RCC 7860 (cell line): ENCODE data around the gene INMT.

ENCODE experiments used
- DNase-seq: peaks from one replicate; pipeline ENCODE4 v3.0.0-alpha.2; 2015; ENCODE audit warnings: low spot score
- FAIRE-seq: peaks from 2 replicates; lab custom pipeline; 2012; peaks lifted over from hg19 to GRCh38; lab: Jason Lieb, UNC

INMT gene

DNA sequence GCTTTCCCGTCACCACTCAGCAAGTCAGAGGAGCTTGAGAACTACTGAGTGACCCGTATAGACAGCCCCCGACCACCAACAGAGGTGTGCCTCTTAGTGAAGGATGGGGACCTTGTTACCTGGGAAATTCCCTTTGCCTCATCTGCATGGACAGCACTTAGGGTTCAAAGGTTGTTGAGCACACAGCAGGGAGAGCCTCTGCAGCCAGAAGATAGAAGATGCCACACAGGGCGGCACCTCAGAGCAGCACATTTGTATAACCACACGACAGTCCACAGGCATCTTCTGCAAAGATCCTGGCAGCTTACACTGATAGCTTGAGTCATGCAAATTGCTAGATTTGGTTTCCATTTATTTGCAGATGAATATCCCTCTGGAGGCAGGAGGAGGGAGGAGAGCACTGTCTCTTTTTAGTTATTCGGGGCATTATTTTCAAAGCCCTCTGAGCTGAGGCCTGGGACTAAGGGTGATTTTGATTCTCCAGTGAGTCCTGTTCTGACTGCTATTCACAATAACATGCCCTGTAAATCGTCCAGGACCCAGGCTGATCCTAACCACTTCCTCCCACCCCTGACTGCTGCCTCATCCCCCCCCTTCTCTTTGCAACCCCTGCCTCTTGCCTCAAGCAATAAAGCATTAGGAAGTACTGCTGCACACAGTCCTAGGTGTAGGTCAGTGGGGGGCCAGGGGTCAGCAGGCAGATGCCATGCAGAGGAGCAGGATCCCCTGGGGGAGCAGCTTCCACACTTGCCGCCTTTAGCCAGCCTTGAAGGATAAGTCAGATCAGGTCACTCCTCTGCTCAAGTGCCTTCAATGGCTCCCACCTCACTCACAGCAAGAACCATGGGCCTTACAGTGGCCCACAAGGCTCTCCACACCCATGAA is 24.6 kb upstream of the INMT start:
- FAIRE-seq (no peak), DNase-seq (no peak)

DNA sequence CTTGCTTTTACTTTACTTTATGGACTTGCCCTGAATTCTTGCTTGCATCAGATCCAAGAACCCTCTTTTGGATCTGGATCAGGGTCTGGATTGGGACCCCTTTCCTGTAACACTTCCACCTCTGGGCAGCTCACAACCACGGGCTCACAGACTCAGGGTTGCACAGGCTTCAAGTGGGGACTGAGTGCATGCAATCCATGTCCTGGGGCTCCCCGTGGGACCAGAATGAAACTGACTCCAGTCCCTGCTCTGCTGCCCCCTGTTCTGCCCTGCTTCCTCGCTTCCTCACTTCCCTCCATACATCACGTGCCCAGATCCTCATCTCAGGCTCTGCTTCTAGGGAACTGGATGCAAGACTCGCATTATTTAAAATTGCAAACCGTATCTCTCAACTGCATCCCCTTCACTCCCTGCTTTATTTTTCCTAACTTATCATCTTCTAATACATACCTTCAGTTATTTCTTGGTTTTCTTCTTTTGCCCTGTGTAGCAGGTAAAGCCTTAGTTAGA is 23.3 kb upstream of the INMT start:
- FAIRE-seq: no peak
- no peak for DNase-seq

DNA sequence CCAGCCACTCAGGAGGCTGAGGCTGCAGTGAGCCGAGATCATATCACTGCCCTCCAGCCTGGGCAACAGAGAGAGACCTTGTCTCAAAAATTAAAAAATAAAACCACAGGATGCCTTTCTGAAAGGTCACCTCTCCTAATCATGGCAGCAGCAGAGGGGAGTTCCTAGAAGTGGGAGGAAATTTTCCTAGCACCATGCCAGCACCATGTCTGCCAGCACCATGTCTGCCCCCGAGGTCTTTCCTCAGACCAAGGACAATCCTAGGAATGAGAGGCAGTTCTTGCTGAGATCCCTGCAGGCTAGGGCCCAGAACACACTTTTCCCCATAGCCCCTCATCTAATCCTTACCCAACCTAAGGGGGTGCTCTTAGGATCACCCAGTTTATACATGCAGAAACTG is 22.3 kb upstream of the INMT start:
- DNase-seq (no peak), FAIRE-seq (no peak)

DNA sequence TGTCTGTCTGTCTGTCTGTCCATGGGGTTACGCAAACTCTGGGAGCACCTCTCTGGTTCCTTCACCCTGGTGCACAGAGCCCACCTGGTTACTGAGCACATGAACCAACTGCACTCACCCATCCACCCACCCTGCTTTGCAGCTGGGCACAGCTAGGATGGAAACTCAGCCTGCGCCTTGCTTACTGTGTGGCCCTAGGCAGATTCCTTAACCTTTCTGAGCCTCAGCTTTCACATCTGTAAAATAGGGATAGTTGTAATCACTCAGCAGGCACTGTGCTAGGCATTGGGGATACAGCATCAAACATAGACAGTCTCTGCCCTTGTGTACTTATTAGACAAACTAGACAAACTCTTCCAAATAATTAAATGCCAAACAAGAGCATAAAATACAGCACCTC is 21.8 kb upstream of the INMT start:
- DNase-seq (no peak), FAIRE-seq (no peak)

DNA sequence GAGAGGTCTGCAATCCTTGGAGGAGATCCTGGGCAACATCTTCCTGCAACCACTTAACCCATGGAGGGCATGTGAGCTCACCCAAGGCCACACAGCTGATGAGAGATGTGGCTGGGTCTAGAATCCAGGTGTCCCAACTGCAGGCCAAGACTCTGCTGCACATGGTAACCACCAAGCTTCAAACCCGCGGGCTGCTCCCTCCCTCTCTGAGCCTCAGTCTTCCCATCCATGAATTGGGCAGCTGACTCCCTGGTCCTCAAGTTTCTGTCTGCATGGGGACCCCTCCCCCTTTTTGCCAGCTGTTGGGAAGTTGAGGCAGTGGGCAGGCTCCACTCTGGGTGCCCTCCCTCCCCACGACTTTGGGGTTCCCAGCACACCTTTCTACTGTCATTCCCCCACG is 20.9 kb upstream of the INMT start:
- no peak for FAIRE-seq
- DNase-seq: no peak

DNA sequence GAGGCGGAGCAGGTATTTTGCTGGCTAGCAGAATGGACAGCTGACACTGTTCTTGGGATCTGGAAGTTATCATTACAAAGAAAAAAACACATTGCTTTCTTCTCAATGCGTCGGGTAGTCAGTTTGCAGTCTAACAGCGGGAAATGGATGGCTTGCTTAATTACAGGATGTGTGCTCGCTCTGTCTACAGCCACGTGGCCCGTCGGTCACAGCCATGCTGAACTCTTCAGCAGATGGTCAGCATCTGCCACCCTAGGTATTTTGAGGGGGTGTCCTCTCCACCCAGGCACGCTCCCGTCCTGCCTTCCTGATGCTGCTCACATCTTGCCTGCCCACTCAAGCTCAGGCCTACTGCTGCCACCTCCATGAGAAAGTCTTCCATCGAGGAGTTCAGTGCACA is 20.4 kb upstream of the INMT start:
- FAIRE-seq: no peak
- DNase-seq: no peak

DNA sequence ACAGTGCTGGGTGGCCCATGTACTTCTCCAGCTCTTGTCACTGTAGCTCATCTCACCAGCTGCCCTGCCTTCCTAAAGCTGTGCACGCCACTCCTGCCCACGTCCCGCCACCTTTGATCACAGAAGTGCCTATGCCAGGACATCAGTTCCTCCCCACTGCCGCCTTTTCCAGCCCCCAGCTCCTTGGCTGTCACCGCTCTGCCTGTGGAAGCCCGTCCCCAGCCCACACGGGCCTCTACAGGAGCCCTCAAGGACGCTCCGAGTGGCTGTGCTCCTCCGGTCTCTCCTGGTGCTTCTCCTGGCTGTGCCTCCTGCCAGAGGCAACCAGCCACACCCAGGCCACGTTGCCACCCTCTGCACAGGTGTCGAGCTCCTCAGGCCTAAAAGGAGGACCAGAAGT is 19.3 kb upstream of the INMT start:
- DNase-seq (no peak), FAIRE-seq (no peak)

DNA sequence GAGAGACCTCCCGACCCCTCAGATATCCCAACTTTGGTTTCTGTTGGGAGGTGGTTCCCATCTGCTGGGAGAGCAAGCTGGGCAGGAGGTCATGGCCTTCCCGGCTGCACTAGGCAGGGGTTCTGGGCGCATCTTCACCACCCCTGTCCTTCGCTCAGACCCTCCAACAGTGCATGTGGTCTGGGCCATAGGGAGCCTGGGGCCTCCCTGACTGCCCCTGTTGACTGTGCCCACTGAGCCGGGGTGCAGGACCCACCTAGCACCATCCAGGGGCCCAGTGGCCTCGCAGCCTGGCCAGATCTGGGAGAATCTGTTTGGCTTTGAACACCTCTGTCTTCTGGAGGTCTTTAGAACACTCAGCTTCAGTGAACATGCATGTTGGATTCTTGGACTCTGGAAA is 18.7 kb upstream of the INMT start:
- DNase-seq (no peak), FAIRE-seq (no peak)

DNA sequence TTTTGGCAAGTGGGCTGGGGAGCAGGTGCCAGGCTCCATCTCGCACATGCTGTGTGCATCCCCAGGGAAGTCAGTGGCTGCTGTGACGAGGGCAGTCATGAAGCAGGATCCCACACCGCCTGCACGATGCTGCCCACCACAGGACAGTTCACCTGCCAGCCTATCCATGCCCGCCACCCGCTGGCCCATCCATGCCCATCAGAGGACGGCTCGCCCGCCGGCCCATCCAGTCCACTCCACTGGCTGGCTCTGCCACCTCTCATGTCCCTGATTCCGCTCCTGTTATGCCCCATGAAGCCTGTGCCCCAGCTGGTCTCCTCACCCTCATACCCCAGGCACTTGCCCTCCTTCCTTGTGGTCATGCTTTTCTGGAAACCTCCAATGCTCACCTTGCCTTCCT is 18.2 kb upstream of the INMT start:
- FAIRE-seq (no peak), DNase-seq (no peak)

DNA sequence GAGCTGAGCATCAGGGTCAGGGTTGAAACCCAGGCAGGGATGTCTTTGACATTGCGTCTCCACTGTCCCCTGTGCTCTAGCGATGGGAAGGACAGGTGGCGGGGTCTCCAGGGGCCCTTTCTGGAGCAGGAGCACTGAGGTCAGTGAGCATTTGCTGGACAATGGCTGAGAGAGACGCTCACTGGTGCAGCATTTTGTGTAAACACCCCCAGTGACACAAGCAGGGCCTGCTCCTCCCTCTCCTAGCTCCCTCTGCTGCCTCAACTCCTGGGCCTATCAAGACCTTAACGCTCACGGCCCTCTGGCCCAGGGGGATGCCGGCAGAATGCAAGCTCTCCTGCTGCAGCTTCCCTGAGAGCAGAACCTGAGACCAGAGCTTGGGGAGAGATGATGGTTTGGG is 17.4 kb upstream of the INMT start:
- FAIRE-seq (no peak), DNase-seq (no peak)

DNA sequence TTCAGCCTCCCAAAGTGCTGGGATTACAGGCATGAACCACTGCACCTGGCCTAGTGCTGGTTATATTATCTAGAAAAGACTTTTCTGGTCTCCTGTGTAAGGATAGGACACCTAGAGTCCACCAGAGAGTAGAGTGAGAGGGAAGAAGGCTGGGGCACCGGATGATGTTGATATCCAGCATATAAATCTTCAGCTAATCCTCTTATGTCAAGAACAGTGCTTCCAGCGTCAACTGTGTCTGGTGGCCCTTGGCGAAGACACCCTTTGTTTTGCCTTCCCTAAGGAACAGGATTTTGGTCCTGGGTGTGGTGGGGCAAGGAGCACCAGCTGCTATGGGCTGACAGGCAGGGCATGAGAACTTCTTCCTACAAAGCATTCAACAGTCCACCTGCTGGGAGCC is 16.3 kb upstream of the INMT start:
- DNase-seq (no peak), FAIRE-seq (no peak)

DNA sequence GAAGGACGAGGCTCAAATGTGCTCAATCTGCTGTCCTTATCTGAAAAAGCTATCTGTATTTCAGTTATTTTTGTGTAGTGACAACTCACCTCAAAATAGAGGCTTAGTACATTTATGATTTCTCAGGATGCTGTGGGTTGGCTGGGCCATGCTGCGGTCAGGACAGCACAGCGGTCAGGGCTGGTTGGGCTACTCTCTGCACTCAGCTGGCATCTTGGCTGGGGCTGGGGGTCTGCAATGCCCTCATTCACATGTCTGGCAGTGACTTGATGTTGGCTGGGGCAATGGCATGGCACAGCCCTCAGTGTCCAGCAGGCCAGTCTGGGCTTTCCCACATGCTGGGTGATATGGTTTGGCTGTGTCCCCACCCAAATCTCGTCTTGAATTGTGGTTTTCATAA is 15.6 kb upstream of the INMT start:
- FAIRE-seq: no peak
- no peak for DNase-seq

DNA sequence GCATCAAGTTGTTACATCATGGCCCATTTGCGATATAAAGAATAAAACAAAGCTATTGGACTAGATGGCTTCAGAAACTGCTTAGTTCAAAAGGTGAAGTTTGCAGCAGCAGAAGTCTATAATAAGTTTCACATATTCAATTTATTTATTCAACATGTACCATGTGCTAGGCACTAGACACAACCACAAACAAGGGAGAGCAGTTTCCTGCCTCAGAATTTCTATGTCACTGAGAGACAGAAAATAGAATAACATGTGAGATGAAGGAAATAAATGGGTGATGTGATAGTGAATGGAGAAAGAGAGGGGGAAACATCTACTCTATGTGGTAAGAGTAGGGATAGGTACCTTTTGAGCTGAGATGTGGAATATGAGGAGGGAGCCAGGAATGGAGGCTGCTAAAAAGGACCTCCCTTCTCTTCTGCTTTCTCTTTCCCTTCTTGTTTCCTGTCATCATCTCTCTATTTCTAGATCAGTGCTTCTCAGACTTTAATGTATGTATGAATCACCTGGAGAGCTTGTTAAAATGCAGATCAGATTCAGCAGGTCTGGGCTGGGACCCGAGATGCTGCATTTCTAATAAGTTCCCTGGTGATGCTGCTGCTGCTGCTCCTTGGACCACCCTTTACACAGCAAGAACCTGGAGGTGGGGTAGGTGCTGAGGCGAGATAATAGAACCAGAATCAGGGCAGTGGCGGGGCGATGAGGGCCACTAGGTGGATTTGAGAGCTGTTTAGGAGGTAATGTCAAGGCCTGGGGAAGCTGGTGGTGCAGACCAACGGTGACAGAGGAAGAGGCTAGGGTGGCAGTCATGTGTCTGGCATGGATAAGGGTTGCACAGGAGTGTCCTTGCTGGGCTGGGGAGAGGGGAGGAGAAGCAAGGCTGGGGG is 13.7 kb upstream of the INMT start:
- DNase-seq (no peak), FAIRE-seq (no peak)

DNA sequence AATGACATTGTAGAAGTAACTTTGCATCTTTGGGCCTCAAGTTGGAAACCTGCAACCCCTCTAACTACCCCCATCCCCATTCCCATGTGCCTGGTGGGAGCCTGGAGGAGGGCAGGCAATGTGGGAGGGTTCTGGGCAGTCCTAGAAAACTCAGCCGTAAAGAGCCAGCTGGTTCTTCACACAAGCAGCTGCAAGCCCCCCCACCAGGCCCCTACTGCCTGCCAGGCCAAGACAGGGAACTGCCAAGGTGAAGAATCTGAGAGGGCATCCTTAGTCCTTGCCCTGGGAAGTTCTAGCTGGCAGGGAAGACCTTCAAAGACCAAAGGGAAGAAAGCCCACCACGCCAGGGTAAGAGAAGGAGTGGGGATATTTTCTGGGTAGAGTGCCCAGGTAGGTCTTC is 12.2 kb upstream of the INMT start:
- FAIRE-seq: no peak
- DNase-seq: no peak

DNA sequence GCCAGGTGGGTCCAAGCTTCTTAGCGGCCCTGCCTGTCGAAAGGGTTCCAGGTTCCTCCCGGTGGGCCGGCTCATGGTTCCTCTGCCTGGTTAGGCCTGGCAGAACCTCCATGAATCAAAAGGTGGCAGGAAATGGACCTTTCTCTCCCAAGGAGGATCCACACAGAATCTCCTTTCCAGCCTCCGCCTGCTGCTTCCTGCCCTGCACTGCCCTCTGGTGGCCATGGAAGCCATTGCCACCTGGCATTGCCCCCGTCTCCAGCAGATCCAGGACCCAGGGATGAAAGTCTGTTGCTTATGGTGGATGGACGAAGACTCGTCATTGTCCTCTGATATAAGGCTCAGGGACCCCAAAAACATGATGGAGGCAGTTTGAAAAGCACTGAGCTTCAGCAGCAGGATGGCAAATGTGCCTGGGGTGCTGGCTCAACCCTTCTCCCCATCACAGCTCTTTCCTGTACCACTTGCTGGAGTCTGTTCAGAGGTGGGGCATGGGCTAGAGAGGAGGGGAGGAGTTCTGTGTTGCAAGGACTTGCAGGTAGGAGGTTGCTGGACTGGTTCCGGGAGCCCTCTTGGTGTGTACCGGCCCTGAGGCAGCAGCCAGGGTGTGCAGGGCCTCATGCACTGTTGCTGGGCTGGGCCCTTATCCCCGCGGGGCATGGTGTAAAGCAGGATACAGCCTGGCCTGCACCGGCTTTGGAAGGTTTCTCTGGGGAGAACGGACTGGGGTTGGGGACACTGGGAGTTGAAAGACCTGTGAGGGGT is 11.3 kb upstream of the INMT start:
- FAIRE-seq: no peak
- peak; percentile 37 for DNase-seq

DNA sequence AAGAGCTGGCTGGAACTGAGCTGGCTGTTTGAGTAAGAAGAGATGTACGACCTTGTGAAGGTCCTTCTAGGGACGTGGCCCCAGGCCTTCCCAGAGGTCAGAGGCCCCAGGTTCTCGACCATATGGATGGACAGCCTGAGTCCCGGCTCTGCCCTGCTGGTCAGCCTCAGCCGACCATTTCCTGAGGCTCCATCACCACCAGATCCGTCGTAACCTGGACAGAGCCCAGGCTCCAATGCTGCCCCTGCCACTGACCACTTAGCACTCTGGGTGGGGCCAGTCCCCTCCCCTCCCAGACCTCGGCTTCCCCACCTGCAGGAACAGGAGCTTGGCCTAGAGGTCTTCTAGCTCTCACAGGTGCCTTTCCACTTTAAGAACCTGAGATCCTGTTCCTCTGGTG is 10.6 kb upstream of the INMT start:
- FAIRE-seq (no peak), DNase-seq (no peak)

DNA sequence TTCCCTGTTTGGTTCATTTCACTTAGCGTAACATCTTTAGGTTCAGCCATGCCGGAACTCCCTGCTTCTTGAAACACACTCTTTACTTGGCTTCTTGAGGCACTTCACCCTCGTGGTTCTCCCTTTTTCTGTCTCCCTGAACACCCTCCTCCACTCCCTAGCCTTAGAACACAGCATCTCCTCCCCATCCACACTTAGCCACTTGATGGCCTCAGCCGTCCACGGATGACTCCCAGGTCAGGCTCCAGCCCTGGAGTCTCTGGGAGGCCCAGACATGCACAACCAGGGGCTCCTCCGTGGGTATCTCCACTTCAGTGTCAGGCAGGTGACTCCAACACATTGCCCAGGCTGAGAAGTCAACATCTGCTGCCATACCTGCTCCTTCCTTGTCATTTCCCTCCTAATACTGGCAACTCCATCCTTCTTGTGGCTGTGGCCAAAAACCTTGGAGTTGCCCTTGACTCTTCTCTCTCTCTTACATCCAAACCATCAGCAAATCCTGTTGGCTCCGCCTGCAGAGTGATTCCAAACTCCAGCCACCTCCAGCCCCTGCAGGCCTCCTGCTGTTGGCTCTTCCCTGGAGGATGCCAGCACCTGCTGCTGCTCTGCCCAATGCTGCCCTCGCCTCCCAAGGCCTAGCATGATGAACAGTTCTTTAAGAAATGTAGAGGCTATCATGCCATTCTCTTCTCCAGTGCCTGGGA is 8.4 kb upstream of the INMT start:
- DNase-seq: no peak
- no peak for FAIRE-seq

DNA sequence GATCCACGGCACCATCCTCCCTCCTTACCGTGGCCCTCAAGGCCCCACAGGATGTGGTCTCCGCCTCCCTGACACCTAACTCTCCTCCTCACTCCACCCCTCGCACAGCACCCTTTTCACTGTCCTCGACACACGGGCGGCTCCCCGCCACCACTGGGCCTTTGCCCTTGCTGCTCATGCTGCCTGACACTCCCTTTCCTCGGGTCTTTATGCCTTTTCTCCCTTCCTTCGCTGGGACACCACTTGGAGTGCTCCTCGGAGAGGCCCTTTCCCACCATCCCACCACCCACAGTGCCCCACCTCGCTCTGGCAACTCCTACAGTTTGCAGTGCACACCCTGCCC is 7.9 kb upstream of the INMT start:
- no peak for FAIRE-seq
- no peak for DNase-seq

DNA sequence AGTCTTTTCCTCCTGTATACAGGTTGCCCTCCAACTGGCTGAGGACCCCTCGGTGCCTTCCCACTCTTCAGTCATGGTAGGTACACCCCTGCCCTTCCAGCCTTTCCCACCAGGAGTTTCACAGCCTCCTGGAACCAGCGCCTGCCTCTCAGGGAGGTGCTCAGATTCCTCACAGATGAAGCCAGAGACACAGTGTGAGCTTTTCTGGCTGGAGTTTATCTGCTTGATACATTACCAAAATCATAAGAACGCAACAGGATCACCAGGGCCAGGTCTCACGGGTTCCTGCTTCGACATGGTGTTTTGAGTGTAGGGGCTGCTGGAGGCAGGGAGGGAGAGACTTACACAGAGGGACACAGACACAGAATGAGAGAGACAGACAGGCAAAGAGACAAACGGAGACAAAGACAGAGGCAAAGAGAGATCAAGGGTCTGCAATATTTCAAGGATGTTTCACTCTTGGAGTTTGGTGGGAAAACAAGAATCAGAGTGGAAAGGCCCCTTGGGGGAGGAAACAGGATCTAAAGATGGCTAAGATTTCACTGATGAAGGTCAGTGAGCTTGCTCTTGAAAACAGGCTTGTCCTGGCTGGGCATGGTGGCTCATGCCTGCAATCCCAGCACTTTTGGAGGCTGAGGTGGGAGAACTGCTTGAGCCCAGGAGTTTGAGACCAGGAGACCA is 6.5 kb upstream of the INMT start:
- FAIRE-seq (no peak), DNase-seq (no peak)

DNA sequence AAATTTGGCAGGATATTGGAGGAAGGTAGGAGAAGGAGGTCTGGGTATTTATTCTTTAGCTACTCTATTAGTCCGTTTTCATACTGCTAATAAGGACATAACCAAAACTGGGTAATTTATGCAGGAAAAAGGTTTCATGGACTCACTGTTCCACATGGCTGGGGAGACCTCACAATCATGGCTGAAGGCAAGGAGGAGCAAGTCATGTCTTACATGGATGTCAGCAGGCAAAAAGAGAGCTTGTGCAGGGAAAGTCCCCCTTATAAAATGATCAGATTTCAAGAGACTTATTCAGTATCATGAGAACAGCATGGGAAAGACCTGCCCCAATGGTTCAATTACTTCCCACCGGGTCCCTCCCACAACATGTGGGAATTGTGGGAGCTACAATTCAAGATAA is 1.9 kb upstream of the INMT start:
- FAIRE-seq (no peak), DNase-seq (no peak)
